HG03558 (cell line): ENCODE results near the gene SPAG9.

Source experiments
- ATAC-seq: cut with Tn5 transposase; IDR thresholded peaks from one replicate; pipeline ENCODE4 v1.9.1; 2021; ENCODE audit warnings: moderate number of reproducible peaks; ENCODE audit not compliant: unreplicated experiment; ENCODE audit errors: extremely low read depth

Gene SPAG9, protein sequence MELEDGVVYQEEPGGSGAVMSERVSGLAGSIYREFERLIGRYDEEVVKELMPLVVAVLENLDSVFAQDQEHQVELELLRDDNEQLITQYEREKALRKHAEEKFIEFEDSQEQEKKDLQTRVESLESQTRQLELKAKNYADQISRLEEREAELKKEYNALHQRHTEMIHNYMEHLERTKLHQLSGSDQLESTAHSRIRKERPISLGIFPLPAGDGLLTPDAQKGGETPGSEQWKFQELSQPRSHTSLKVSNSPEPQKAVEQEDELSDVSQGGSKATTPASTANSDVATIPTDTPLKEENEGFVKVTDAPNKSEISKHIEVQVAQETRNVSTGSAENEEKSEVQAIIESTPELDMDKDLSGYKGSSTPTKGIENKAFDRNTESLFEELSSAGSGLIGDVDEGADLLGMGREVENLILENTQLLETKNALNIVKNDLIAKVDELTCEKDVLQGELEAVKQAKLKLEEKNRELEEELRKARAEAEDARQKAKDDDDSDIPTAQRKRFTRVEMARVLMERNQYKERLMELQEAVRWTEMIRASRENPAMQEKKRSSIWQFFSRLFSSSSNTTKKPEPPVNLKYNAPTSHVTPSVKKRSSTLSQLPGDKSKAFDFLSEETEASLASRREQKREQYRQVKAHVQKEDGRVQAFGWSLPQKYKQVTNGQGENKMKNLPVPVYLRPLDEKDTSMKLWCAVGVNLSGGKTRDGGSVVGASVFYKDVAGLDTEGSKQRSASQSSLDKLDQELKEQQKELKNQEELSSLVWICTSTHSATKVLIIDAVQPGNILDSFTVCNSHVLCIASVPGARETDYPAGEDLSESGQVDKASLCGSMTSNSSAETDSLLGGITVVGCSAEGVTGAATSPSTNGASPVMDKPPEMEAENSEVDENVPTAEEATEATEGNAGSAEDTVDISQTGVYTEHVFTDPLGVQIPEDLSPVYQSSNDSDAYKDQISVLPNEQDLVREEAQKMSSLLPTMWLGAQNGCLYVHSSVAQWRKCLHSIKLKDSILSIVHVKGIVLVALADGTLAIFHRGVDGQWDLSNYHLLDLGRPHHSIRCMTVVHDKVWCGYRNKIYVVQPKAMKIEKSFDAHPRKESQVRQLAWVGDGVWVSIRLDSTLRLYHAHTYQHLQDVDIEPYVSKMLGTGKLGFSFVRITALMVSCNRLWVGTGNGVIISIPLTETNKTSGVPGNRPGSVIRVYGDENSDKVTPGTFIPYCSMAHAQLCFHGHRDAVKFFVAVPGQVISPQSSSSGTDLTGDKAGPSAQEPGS (N-terminal part only)

DNA sequence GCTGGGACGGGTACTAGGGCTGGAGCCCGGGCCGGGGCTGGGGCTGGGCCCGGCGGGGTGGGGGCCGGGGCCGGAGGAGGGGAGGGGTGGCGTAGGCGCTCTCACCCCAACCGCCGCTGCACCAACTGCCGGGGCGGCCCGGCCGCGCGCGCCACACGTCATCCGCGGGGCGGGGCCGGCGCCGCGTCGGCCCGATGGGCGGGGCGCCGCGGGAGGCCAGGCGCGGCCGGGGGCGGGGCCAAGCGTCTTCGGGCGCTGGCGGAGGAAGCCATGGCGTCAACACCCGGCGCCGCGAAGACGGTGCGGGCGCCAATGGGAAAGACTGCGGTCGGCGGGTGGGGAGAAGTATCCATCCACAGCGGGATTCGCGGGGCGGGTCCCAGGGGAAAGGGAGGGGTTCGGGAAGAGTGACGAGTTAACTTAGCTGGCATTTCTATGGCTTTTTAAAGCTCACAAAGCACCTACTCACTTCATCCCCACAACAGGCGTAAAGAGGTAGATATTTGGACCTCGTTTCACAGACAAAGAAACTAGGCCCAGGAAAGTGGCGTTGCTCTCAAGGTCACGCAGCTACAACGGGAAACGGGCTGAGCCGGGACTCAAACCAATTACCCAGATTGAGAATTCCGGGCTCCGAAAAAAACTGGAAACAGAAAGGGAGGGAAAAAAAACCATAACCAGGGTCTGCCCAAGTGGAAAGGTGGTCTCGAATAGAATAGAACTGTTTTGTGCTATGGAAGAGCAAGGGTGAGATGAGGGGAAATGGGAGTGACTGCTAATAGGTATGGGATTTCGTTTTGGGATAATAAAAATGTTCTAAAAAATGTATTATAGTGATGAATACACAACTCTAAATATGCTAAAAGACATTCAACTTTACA is at the start of gene SPAG9:
SPAG9 (minus strand) TSS at position 130 of the 881 bp plus-strand sequence. CDS start 212 bp downstream, outside the sequence.
- peak; percentile 33 for ATAC-seq

DNA sequence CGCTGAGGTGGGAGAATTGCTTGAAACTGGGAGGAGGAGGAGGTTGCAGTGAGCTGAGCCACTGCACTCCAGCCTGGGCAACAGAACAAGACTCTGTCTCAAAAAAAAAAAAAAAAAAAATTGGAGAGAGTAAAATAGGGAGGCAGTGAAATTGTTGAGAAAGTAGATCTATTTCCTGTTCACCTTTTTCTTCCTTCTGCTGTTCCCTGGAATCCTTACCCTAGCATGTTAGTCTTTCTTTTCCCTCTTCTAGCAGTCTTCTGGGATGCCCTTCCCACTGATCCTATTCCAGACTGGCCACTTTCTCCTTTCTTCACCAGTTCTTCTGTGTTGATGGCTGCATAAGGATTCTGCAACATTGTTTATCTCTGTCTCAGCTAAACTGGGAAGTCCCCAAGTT is 48.7 kb upstream of the SPAG9 start:
- no peak for ATAC-seq

DNA sequence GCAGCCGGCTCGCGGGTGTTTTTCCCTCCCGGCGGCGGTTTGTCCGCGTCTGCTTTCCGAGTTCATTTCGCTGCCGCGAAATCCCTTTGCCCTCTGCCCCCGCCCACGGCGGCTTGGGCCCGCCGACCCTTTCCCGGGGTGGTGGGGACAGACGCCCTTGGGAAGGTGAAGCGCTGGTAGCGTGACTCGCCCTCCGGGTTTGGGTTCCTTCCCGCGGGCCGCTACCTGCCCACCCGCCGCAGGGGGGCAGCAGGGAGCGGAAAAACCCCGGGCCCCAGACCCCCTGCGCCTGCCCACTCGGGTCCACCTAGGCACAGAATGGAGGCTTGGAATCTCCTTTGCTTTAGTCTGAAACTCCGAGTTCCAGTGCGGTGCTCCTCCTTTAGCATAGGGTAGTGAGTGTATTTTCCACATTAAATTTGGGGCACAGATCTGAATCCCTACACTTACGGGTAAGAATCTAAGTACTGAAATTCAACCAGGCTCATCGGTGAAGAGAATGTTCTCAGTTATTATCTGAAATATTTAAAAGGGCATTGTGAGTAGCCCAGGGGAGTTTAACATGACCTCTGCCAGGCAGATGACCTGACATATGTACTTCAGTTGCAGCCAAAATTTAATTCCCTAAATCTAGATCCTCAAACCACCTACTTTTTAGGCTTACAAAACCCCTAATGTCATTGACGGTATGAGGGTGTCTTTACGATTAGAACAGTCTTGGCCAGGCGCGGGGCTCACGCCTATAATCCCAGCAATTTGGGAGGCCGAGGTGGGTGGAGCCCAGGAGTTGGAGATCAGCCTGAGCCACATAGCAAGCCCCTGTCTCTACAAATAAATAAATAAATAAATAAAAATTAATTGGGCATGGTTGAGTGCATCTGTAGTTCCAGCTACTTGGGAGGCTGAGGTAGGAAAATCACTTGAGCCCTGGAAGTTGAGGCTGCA is 46.6 kb upstream of the SPAG9 start:
- ATAC-seq: peak; percentile 26

DNA sequence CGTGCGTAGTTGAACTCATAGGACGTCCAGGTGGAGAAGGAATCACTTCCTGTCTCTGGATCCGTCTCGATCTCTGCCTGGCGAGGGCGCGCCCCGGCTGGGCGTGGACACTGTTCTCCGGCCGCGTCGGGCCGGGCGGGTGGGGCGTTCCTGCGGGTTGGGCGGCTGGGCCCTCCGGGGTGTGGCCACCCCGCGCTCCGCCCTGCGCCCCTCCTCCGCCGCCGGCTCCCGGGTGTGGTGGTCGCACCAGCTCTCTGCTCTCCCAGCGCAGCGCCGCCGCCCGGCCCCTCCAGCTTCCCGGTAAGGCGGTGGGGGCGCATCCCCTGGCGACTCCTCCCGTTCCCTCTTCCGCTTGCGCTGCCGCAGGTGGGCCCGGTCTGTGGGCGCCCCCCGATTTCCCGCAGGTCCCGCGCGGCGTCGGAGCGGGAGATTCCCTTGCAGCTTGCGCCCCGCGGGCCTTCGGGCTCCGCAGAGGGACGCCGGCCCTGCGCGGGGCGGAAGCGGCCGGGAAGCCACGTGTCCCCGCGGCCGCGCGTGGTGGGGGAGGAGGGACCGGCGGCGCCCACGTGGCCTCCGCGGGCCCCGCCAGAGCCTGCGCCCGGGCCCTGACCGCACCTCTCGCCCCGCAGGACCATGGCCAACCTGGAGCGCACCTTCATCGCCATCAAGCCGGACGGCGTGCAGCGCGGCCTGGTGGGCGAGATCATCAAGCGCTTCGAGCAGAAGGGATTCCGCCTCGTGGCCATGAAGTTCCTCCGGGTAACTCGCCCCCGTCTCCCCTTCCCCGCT is 45.7 kb upstream of the SPAG9 start, which contains the start of gene NME2:
NME2 (plus strand) TSS at position 214 of the 789 bp plus-strand sequence; CDS start at position 634, 420 bp downstream.
- ATAC-seq: peak; percentile 60

DNA sequence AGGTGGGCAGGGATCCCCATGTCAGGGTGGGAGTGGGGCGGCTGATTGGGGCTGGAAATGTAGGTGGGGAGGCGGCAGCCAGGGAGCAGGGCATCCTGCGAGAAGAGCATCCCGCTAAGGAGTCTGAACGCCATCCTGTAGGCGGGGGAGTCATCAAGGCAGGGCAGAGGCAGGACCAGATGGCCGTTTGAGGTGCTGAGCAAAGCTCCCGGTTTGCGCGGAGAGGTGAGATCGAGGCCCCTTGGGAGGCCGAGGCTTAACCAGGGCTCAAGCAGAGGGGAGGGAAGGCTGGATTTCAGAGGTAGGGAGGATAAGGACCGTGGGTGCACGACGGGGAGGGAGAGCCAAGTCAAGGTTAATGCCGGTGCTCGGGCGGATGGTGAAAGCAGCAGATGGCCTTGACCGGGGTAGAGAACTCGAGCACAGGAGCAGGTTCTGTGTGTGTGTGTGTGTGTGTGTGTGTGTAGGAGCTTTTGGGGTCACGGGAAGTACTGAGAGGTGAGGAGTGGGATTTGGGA is 45.1 kb upstream of the SPAG9 start:
- no peak for ATAC-seq

DNA sequence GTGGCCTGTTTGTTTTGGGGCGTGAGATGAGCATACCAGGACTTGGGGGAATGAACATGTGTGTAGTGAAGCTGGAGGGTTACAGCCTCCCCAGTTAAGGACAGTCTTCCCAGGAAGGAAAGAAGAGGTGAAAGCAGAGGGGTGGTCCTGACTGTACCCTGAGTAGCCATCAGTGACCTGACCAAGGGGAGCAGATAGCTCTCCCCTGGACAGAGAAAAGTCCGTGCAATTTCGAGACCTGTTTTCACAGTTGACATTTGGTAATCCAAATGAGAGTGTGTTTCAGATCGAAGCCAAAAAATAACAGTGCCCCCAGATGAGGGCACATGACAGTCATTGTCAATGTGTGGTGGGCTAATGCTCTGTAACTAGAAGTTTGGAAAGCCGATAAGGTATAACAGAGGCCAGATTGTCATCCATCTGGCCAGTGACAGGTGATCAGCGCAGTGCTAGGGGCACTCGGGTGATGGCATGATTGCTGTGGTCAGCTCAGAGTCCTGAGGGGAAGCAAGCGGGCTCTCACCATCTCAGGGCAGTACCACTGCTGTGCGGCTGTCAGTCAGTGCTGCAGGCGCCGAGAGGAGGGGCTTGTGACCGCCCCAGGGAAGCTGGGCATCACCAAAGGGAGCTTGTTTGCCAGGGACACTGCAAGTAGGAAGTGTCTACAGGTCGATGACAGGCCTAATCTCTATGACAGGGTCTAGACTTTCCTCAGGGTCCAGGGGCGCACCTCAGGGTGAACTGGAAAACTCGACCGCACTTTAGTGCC is 44.4 kb upstream of the SPAG9 start:
- ATAC-seq: no peak

DNA sequence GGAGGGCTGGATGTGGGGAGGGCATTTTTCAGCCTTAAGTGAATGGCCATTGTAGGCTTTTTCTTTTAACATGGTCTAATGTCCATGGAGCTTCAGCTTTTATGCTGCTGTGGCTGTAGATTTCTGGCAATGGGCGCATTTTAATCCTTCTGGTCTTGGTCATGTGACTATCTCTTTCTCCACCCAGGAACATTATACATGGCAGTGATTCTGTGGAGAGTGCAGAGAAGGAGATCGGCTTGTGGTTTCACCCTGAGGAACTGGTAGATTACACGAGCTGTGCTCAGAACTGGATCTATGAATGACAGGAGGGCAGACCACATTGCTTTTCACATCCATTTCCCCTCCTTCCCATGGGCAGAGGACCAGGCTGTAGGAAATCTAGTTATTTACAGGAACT is 40.9 kb upstream of the SPAG9 start:
- ATAC-seq: no peak

DNA sequence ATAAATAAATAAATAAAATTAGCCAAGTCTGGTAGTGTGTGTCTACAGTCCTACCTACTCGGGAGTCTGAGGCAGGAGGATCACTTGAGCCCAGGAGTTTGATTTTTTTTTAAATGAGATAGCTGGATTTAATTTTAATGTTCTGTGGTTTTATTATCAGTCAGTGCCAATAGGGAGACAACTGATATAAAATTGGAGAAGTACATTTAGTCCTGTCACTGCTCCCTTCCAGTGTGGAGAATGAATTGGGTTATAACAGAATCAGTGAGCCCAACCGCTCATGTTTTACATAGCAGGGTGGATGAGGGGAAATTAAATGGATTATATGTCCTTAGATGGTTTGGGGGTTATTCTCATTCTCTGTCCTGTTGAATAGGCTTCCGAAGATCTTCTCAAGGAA is 38.9 kb upstream of the SPAG9 start:
- no peak for ATAC-seq

DNA sequence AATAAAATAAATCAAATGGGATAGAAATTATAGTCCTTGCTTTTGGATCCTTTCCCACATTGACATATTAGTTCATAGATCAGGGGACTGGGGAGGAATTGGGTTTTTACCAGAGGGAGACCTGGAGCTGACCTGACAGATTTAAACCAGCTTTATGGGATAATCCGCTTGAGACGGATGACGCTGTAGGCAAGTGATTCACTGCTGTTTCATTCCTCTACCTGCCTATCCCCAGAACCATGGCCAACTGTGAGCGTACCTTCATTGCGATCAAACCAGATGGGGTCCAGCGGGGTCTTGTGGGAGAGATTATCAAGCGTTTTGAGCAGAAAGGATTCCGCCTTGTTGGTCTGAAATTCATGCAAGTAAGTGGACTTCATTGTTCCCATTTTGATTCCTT is 34.7 kb upstream of the SPAG9 start:
- no peak for ATAC-seq

DNA sequence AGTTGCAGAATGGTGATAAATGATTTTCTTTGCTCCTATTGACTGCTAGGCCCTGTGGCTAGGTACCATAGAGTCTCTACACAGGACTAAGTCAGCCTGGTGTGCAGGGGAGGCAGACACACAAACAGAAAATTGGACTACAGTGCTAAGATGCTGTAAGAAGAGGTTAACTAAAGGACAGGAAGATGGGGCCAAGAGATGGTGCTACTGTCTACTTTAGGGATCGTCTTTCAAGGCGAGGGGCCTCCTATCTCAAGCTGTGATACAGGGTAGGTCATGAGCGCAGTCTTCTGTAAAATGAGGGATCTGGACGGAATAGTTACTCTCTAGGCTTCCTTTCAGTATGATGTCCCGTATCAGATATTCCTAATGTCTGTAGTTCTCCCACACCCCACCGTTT is 33.5 kb upstream of the SPAG9 start:
- no peak for ATAC-seq

DNA sequence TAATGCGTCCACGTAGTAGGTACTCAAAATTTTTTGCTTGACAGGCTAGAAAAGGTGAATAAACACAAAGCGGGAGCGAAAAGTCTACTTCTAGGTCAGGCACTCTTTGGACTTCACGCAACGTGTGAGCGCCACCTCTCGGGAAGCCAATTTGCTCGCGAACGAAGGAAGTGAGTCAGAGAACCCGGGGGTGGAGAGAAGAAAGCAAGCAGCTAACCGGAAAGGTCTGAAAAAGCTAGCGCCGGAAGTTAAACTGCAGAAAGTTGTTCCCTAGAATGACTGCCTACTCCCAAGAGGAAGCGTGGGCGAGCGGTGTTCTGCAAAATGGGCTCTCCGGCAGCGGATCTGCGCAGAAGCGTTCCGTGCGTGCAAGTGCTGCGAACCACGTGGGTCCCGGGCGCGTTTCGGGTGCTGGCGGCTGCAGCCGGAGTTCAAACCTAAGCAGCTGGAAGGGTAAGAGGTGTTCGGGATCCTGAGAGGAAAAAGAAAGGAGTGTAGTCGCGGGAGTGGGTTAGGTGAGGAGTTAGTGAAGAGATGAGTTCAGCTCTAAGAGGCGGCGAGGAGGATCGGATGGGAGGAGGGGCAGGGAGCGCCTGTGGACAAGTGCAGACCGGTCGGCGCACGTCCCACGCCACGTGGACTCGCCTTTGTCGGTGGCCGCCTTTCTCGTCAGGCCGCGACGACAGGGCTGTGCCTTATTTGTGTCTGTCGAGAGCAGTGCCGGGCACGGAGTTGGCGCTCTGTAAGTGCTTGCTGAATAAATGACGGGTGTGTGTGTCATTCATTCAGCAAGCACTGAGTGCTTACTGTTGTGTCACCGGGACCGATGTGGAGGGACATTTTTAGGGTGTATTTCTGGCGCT is 32.8 kb upstream of the SPAG9 start, which contains the start of gene NME1:
NME1 (plus strand) TSS at position 350 of the 863 bp plus-strand sequence. CDS start 2,096 bp downstream, outside the sequence.
- ATAC-seq: peak; percentile 77

DNA sequence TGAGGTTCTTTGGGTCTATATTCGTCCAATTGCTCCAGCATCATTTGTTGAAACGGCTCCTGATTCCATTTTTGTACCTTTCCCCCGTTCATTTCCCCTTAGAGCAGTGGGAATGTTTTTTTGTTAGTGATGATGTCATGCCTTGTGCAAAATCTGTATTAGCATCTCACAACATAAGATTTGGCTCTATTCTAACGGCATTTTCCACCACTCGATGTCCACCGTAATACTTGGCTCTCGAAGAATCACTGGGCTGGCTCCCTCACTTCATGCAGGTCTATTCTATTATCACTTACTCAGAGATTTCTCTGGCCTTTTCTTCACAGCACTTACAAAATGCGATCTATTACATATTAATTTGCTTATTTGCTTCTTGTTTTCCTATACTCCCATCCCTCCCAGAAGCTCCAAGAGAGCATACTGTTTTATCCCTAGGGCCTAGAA is 32.1 kb upstream of the SPAG9 start:
- ATAC-seq: peak; percentile 3

DNA sequence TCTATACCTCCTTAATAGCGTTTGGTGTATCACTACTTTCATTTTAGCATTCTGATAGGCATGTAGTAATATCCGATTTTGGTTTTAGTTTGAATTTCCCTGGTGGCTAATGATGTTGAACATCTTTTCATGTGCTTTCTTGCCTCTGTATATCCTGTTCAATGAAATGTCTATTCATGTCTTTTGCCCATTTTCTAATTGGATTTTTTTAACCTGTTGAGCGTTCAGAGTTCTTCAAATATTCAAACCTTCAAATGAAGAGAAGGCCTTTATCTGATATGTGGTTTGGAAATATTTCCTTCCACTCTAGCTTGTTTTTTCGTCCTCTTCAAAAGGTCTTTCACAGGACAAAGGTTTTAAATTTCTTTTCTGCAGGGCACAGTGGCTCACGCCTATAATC is 30.3 kb upstream of the SPAG9 start:
- ATAC-seq: no peak

DNA sequence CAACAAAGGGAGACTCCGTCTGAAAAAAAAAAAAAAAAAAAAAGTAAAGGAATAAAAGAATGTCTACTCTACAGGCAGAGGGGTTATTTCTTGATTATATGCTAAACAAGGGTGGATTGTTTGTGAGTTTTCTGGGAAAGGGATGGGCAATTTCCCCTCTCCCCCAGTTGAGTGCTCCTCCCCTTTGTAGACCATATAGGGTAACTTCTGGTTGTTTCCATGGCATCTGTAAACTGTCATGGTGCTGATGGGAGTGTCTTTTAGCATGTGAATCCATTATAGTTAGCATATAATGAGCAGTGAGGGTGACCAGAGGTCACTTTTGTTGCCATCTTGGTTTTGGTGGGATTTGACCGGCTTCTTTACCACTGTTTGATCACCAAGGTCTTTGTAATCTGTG is 28.5 kb upstream of the SPAG9 start:
- no peak for ATAC-seq

DNA sequence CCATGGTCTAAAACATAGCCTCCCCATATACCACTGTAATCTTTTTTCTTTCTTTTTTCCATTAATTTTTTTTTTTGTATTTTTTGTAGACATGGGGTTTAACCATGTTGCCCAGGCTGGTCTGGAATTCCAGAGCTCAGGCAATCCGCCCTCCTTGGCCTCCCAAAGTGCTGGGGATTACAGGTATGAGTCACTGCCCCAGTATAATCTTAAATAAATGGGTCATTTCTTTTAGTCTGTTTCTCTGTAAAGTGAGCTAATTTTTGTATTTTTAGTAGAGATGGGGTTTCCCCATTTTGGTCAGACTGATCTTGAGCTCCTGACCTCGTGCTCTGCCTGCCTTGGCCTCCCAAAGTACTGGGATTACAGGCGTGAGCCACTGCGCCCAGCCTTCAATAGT is 27.0 kb upstream of the SPAG9 start:
- ATAC-seq: no peak
